Adrenal gland (tissue), 12 donors: ENCODE data around the gene CRISP3. TPM values are rescaled to one million over a fixed set of nuclear protein-coding genes. Genes with fewer than 3 reads are reported as not detected.

ENCODE experiments used
- DNase-seq, 7 donors: peaks; one replicate each; pipeline ENCODE4 v3.0.0-alpha.2; 2019 to 2020
- H3K27ac ChIP-seq, 5 donors: fragments of 200-600 bp; sonication (generic) in 4 of 5; 1 replicate in 3 of 5; 2 replicates in 2 of 5; pipeline versions ENCODE4 v1.5.1 to v1.8.0; 2016 to 2020; ENCODE audit warnings: mild to moderate bottlenecking in 1 of 5
- H3K27me3 ChIP-seq: fragments of 200-600 bp; 2 replicates; pipeline ENCODE4 v1.8.0; 2021
- H3K36me3 ChIP-seq, 2 donors: fragments of 200-600 bp; replicated peaks in 1 of 2; 1 replicate in 1 of 2; 2 replicates in 1 of 2; pipeline versions ENCODE4 v1.5.1 to v1.8.0; 2018 to 2022
- H3K4me1 ChIP-seq, 2 donors: fragments of 200-600 bp; replicated peaks in 1 of 2; 1 replicate in 1 of 2; 2 replicates in 1 of 2; pipeline versions ENCODE4 v1.5.1 to v1.8.0; 2018 to 2021
- H3K4me3 ChIP-seq, 4 donors: fragments of 200-600 bp; sonication (generic) in 3 of 4; one replicate each; pipeline ENCODE4 v1.5.1; 2016 to 2018
- H3K9me3 ChIP-seq, 3 donors: fragments of 200-600 bp; sonication (generic) in 1 of 3; replicated peaks in 1 of 3; 1 replicate in 2 of 3; 2 replicates in 1 of 3; pipeline versions ENCODE4 v1.5.1 to v1.8.0; 2016 to 2021
- CTCF ChIP-seq, 6 experiments: fragments of 450-650 bp in 4 of 6; fragments of 200-600 bp in 2 of 6; sonication (generic) in 1 of 6; IDR thresholded peaks; 1 replicate in 5 of 6; 2 replicates in 1 of 6; pipeline versions ENCODE4 v1.5.1 to v1.8.0; 2016 to 2021; ENCODE audit warnings: antibody characterized with exemption in 6 of 6, mild to moderate bottlenecking in 2 of 6, moderate library complexity in 1 of 6
- POLR2A ChIP-seq, 2 donors: fragments of 450-650 bp; IDR thresholded peaks; one replicate each; pipeline ENCODE4 v1.6.1; 2017; ENCODE audit warnings: antibody characterized with exemption in 2 of 2, mild to moderate bottlenecking in 2 of 2, moderate library complexity in 1 of 2
- WGBS, 4 donors: extraction: QIAGEN DNeasy Blood & Tissue Kit in 2 of 4; methylation state at CpG; one replicate each; pipeline versions ENCODE4 v1.1.5 to v1.1.7; 2013 to 2017; 5-methylcytosine and 5-hydroxymethylcytosine counted together
- intact Hi-C, 2 donors: fragments of 100-400 bp; cut with DNase I; formaldehyde crosslinking; loops; one replicate each; pipeline versions ENCODE4 v1.14.1 to v1.15.0; 2022 to 2023
- polyA plus RNA-seq, 3 donors: library from polyadenylated mRNA; stranded (reverse); fragments of 200-250 nt in 2 of 3; fragments of 350-450 nt in 1 of 3; fragmentation: Illumina TruSeq in 1 of 3; extraction: RNeasy Lipid Tissue Mini Kit (QIAGEN cat#74804) in 1 of 3; gene quantifications; one replicate each; pipeline ENCODE4 v1.2.3, GENCODE V29; 2013 to 2014
- total RNA-seq, 9 donors: library from RNA; depleted of rRNA in 4 of 9; stranded (reverse); fragments of >200 nt in 4 of 9; fragments of 120-200 nt in 1 of 9; fragmentation: NEBNext Ultra II Directional in 1 of 9; extraction: Animal tissue kit (Norgen Biotek cat#: 25700) in 1 of 9; gene quantifications; one replicate each; pipeline versions ENCODE4 v1.1.0 to v1.2.4, GENCODE V29; 2013 to 2023
- donor health status: healthy with polysubstance abuse.
- donor health status: Bipolar disorder and iron deficiency.
- donor health status: DM: yes; HTN: yes; CAD: no.
- donor health status: DM: no; HTN: no; CAD: no.
- donor health status: DM: no; HTN: no; CAD: no.
- donor health status: DM: yes; HTN: yes; CAD: no.

CRISP3 gene
- total and polyA plus RNA-seq, 12 donors, result 0.06 to 0.08 (median 0.07) TPM; not detected in 9

GRCh38 chr6:49782725-49783124 is 38.5 kb upstream of the CRISP3 start:
- 81 to 92% (median 86%) methylated on average over 7 of the region's 7 CpGs for WGBS, 4 donors
- Histone ChIP-seq H3K4me3 (no peak overlapping the region), H3K27ac (no peak overlapping the region), H3K36me3 (no peaks in the 10 kb centered on the region), H3K9me3 (no peaks in the 10 kb centered on the region), H3K27me3 (no peaks in the 10 kb centered on the region), H3K4me1 (no peaks in the 10 kb centered on the region)
- DNase-seq, result no peak
- intact Hi-C loops, result no loop called here
- TF ChIP-seq CTCF (IDR thresholded peaks at IDR 0.05), result no peak
- no peak for TF ChIP-seq POLR2A (IDR thresholded peaks at IDR 0.05)

DNA sequence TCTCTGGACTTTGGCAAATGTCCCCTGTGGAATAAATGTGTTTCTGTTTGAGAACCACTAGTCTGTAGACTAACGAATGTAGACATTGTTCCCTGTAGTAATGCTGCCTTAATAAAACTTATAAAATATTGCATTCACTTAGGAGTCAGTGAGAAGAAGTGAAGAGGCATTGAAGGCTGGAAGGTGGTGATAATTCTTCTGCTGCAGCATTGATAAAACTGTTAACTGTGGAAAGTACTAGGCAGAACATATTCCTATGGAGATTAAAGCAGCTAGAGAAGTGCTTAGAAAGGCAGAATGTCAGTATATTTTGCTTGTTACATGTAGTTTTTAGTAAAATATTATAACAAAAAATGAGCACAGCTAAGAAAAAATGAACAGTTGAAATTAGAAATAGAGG is 38.1 kb upstream of the CRISP3 start:
- Histone ChIP-seq H3K9me3 (no peaks in the 10 kb centered on the region), H3K27ac (no peak overlapping the region), H3K4me1 (no peaks in the 10 kb centered on the region), H3K4me3 (no peak overlapping the region), H3K27me3 (no peaks in the 10 kb centered on the region), H3K36me3 (no peaks in the 10 kb centered on the region)
- no peak for DNase-seq
- intact Hi-C loops, result no loop called here
- TF ChIP-seq CTCF (IDR thresholded peaks at IDR 0.05) (no peak), POLR2A (IDR thresholded peaks at IDR 0.05) (no peak)
- WGBS, 4 donors, result 40 to 76% (median 60%) methylated on average over 1 of the region's 1 CpG

DNA sequence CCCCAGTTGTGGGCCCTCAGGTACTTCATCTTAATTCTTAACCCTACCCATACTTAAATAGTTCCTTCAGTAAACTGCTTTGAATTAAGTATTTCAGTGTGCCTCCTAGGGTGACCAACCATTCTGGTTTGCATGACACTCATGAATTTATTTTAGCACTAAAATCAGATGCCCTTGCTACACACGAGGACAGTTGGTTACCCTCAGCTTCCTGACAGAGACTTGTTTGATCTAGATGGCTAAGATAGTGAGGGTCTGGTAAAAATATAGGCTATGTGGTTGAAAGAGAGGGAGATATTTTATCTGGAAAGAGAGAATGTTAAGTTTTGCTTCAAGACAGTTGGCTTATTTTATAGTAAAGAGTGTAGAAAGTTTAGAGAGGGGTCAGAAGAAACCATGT is 32.3 kb upstream of the CRISP3 start:
- Histone ChIP-seq H3K9me3 (no peaks in the 10 kb centered on the region), H3K27me3 (no peaks in the 10 kb centered on the region), H3K36me3 (no peaks in the 10 kb centered on the region), H3K4me1 (no peaks in the 10 kb centered on the region), H3K27ac (no peak overlapping the region), H3K4me3 (no peak overlapping the region)
- no peak for DNase-seq
- WGBS, 4 donors, result 13 to 26% (median 19%) methylated on average over 1 of the region's 1 CpG
- intact Hi-C loops, result no loop called here
- TF ChIP-seq POLR2A (IDR thresholded peaks at IDR 0.05) (no peak), CTCF (IDR thresholded peaks at IDR 0.05) (no peak)

GRCh38 chr6:49775043-49775442 is 30.9 kb upstream of the CRISP3 start:
- Histone ChIP-seq H3K9me3 (no peaks in the 10 kb centered on the region), H3K4me1 (no peaks in the 10 kb centered on the region), H3K36me3 (no peaks in the 10 kb centered on the region), H3K27ac (no peak overlapping the region), H3K4me3 (no peak overlapping the region), H3K27me3 (no peaks in the 10 kb centered on the region)
- TF ChIP-seq CTCF (IDR thresholded peaks at IDR 0.05) (no peak), POLR2A (IDR thresholded peaks at IDR 0.05) (no peak)
- no peak for DNase-seq
- intact Hi-C loops, result no loop called here
